OCI-LY7 (cell line): ENCODE measurements around the gene MAP2K1.

Experiments used
- EZH2phosphoT487 ChIP-seq: fragments of 200-600 bp; sonication (generic); IDR thresholded peaks from 2 replicates; pipeline ENCODE4 v1.6.1; 2018; ENCODE audit warnings: low read depth, borderline replicate concordance, mild to moderate bottlenecking, mixed run types, antibody characterized with exemption, low read length, moderate library complexity, mixed read lengths
- TF ChIP-seq, protein P1 (sequence below): fragments of 200-600 bp; sonication (generic); conservative IDR thresholded peaks from 2 replicates; pipeline ENCODE4 v1.5.1; 2014; ENCODE audit warnings: mild to moderate bottlenecking, antibody characterized with exemption, low read length, moderate library complexity, mixed read lengths

DNA sequence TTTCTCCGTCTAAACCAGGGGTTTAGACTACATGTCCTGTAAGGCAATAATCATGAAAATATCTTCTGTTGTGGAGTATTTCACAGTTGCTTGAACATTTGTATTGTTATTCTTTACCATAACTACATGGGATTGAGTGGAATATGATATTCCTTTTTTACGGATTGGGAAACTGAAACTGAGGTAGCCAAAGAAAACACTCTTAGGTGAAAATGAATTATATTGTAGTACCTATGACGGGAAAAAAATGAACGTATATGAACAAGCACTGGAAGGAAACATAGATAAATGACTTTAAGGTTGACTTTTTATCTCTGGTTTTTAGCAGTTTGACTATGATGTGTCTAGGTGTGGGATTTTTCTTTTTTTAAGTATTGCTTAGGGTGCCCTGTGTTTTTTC, 35.6 kb downstream of the MAP2K1 start:
- TF ChIP-seq, protein P1, sequence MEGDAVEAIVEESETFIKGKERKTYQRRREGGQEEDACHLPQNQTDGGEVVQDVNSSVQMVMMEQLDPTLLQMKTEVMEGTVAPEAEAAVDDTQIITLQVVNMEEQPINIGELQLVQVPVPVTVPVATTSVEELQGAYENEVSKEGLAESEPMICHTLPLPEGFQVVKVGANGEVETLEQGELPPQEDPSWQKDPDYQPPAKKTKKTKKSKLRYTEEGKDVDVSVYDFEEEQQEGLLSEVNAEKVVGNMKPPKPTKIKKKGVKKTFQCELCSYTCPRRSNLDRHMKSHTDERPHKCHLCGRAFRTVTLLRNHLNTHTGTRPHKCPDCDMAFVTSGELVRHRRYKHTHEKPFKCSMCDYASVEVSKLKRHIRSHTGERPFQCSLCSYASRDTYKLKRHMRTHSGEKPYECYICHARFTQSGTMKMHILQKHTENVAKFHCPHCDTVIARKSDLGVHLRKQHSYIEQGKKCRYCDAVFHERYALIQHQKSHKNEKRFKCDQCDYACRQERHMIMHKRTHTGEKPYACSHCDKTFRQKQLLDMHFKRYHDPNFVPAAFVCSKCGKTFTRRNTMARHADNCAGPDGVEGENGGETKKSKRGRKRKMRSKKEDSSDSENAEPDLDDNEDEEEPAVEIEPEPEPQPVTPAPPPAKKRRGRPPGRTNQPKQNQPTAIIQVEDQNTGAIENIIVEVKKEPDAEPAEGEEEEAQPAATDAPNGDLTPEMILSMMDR = no peak
- TF ChIP-seq EZH2phosphoT487 = no peak
